H1 (cell line): ENCODE results near the gene SND1. TPM values are rescaled to one million over a fixed set of nuclear protein-coding genes. Genes with fewer than 3 reads are reported as not detected.

Experiments
- CTCF ChIA-PET: fragments of 300-600 bp; sonication (Branson Sonifier 250); formaldehyde crosslinking; loops from one replicate; lab custom pipeline; 2021; ENCODE audit not compliant: partially characterized antibody; lab: Charles Lee
- POLR2A ChIA-PET: fragments of 300-600 bp; sonication (Branson Sonifier 250); formaldehyde crosslinking; loops from one replicate; lab custom pipeline; 2021; ENCODE audit warnings: inconsistent platforms; ENCODE audit not compliant: partially characterized antibody; lab: Charles Lee
- DNase-seq, 2 experiments: peaks; one replicate each; pipeline versions ENCODE4 v3.0.0 to v3.0.0-alpha.2; 2010 to 2022; ENCODE audit warnings: low spot score in 2 of 2, low read depth in 1 of 2, mixed read lengths in 1 of 2
- FAIRE-seq: peaks from 2 replicates; lab custom pipeline; 2011; peaks lifted over from hg19 to GRCh38; lab: Jason Lieb, UNC
- H2AFZ ChIP-seq: 2 replicates; pipeline ENCODE4 v1.8.1; 2012; ENCODE audit warnings: low read length, inconsistent platforms
- H2AK5ac ChIP-seq: 2 replicates; pipeline ENCODE4 v1.6.1; 2013; ENCODE audit warnings: low read depth, low read length
- H2BK120ac ChIP-seq: replicated peaks from 2 replicates; pipeline ENCODE3; 2013; ENCODE audit warnings: low read depth, low read length, inconsistent platforms
- H2BK12ac ChIP-seq: 2 replicates; pipeline ENCODE4 v1.6.1; 2013; ENCODE audit warnings: low read depth, low read length
- H2BK15ac ChIP-seq: 2 replicates; pipeline ENCODE4 v1.6.1; 2013; ENCODE audit warnings: low read length
- H2BK20ac ChIP-seq: 2 replicates; pipeline ENCODE4 v1.6.1; 2013; ENCODE audit warnings: low read length
- H2BK5ac ChIP-seq: 2 replicates; pipeline ENCODE4 v1.6.1; 2013; ENCODE audit warnings: low read depth, low read length
- H3K14ac ChIP-seq: 2 replicates; pipeline ENCODE4 v1.6.1; 2013; ENCODE audit warnings: inconsistent platforms; ENCODE audit not compliant: insufficient read length
- H3K18ac ChIP-seq: 2 replicates; pipeline ENCODE4 v1.6.1; 2013; ENCODE audit warnings: low read length; ENCODE audit errors: extremely low read depth
- H3K23ac ChIP-seq: 2 replicates; pipeline ENCODE4 v1.6.1; 2013; ENCODE audit warnings: inconsistent platforms; ENCODE audit not compliant: insufficient read length
- H3K23me2 ChIP-seq: 2 replicates; pipeline ENCODE4 v1.6.1; 2013; ENCODE audit warnings: low read depth, low read length
- H3K27ac ChIP-seq: 2 replicates; pipeline ENCODE4 v1.6.1; 2011; ENCODE audit warnings: low read depth, low read length, inconsistent platforms
- H3K27me3 ChIP-seq, 4 experiments: replicated peaks in 1 of 4; 1 replicate in 1 of 4; 2 replicates in 3 of 4; pipeline versions ENCODE4 v1.6.1 to v1.8.1; 2011 to 2013; ENCODE audit warnings: low read length in 3 of 4, mild to moderate bottlenecking in 3 of 4, inconsistent platforms in 2 of 4, mixed read lengths in 2 of 4, moderate library complexity in 1 of 4; ENCODE audit not compliant: control insufficient read depth in 3 of 4, insufficient read depth in 3 of 4; ENCODE audit errors: extremely low read depth in 1 of 4
- H3K36me3 ChIP-seq, 4 experiments: 2 replicates each; pipeline versions ENCODE4 v1.6.1 to v1.8.1; 2011 to 2013; ENCODE audit warnings: mild to moderate bottlenecking in 4 of 4, low read length in 3 of 4, moderate library complexity in 2 of 4, control low read depth in 1 of 4, inconsistent platforms in 1 of 4; ENCODE audit not compliant: insufficient read depth in 4 of 4, control insufficient read depth in 2 of 4
- H3K4ac ChIP-seq: replicated peaks from 2 replicates; pipeline ENCODE3; 2013; ENCODE audit warnings: low read length, low read depth, mixed read lengths, inconsistent platforms; ENCODE audit not compliant: insufficient read length
- H3K4me1 ChIP-seq, 4 experiments: replicated peaks in 1 of 4; 1 replicate in 1 of 4; 2 replicates in 3 of 4; pipeline versions ENCODE4 v1.6.1 to v1.8.1; 2011 to 2013; ENCODE audit warnings: low read length in 3 of 4, inconsistent platforms in 2 of 4, mixed read lengths in 1 of 4; ENCODE audit not compliant: insufficient read depth in 4 of 4, control insufficient read depth in 3 of 4
- H3K4me2 ChIP-seq, 2 experiments: 2 replicates each; pipeline versions ENCODE4 v1.6.1 to v1.8.1; 2011 to 2013; ENCODE audit warnings: low read depth in 2 of 2, low read length in 2 of 2, control low read depth in 1 of 2, inconsistent platforms in 1 of 2, mild to moderate bottlenecking in 1 of 2; ENCODE audit not compliant: insufficient read depth in 1 of 2
- H3K4me3 ChIP-seq, 4 experiments: fragments of 200-600, 300-600 bp in 1 of 4; sonication (generic), shearing (Covaris generic), sonication (Bioruptor Twin) in 1 of 4; 2 replicates each; pipeline versions ENCODE4 v1.5.1 to v1.8.1; 2011 to 2016; ENCODE audit warnings: low read length in 4 of 4, low read depth in 3 of 4, control low read depth in 2 of 4, inconsistent platforms in 2 of 4, mild to moderate bottlenecking in 2 of 4, mixed read lengths in 1 of 4, moderate library complexity in 1 of 4; ENCODE audit not compliant: insufficient read depth in 2 of 4; ENCODE audit errors: extremely low read depth in 1 of 4
- H3K56ac ChIP-seq: replicated peaks from 2 replicates; pipeline ENCODE3; 2013; ENCODE audit warnings: low read depth, mild to moderate bottlenecking, mixed read lengths, low read length, inconsistent platforms; ENCODE audit not compliant: insufficient read length
- H3K79me1 ChIP-seq: 2 replicates; pipeline ENCODE4 v1.6.1; 2013; ENCODE audit warnings: low read depth, low read length, control low read depth
- H3K79me2 ChIP-seq, 2 experiments: 2 replicates each; pipeline versions ENCODE4 v1.6.1 to v1.8.1; 2012 to 2013; ENCODE audit warnings: low read length in 2 of 2, mild to moderate bottlenecking in 2 of 2, inconsistent platforms in 1 of 2; ENCODE audit not compliant: insufficient read depth in 2 of 2, control insufficient read depth in 1 of 2
- H3K9ac ChIP-seq, 4 experiments: replicated peaks in 1 of 4; 1 replicate in 1 of 4; 2 replicates in 3 of 4; pipeline versions ENCODE4 v1.6.1 to v1.8.1; 2011 to 2013; ENCODE audit warnings: low read depth in 3 of 4, low read length in 3 of 4, control low read depth in 2 of 4, mild to moderate bottlenecking in 2 of 4, moderate library complexity in 2 of 4, inconsistent platforms in 1 of 4; ENCODE audit errors: extremely low read depth in 1 of 4
- H3K9me3 ChIP-seq, 2 experiments: 2 replicates each; pipeline versions ENCODE4 v1.6.1 to v1.8.1; 2012 to 2013; ENCODE audit warnings: mild to moderate bottlenecking in 2 of 2, moderate library complexity in 2 of 2, control low read depth in 1 of 2, inconsistent platforms in 1 of 2, low read depth in 1 of 2, low read length in 1 of 2, mixed read lengths in 1 of 2; ENCODE audit not compliant: insufficient read depth in 2 of 2
- H4K20me1 ChIP-seq, 2 experiments: replicated peaks in 1 of 2; 2 replicates each; pipeline versions ENCODE3 to v1.8.1; 2011 to 2013; ENCODE audit warnings: inconsistent platforms in 2 of 2, low read length in 2 of 2, mild to moderate bottlenecking in 1 of 2; ENCODE audit not compliant: insufficient read depth in 2 of 2, control insufficient read depth in 1 of 2
- H4K5ac ChIP-seq: 2 replicates; pipeline ENCODE4 v1.6.1; 2013; ENCODE audit warnings: low read length, low read depth, mixed read lengths, inconsistent platforms; ENCODE audit not compliant: insufficient read length
- H4K8ac ChIP-seq: 2 replicates; pipeline ENCODE4 v1.8.0; 2013; ENCODE audit warnings: mild to moderate bottlenecking, moderate library complexity, low read length, inconsistent platforms; ENCODE audit not compliant: insufficient read depth; ENCODE audit errors: extremely low read depth
- H4K91ac ChIP-seq: replicated peaks from 2 replicates; pipeline ENCODE3; 2013; ENCODE audit warnings: low read length, mixed read lengths, inconsistent platforms; ENCODE audit not compliant: insufficient read length
- BACH1 ChIP-seq: IDR thresholded peaks from 2 replicates; pipeline ENCODE4 v1.6.1; 2012; ENCODE audit warnings: low read length, improper control_type of control experiment
- GABPA ChIP-seq: IDR thresholded peaks from 2 replicates; pipeline ENCODE4 v1.6.1; 2011; ENCODE audit warnings: mild to moderate bottlenecking, low read length, moderate library complexity, borderline replicate concordance; ENCODE audit not compliant: insufficient read depth
- JUND ChIP-seq: IDR thresholded peaks from 2 replicates; pipeline ENCODE4 v1.6.1; 2011; ENCODE audit warnings: mild to moderate bottlenecking, improper control_type of control experiment, low read length
- SP4 ChIP-seq: IDR thresholded peaks from 2 replicates; pipeline ENCODE4 v1.6.1; 2012; ENCODE audit warnings: low read length, inconsistent platforms
- WGBS, 2 experiments: shearing (Covaris generic) in 1 of 2; methylation state at CpG; one replicate each; pipeline versions ENCODE4 v1.1.6 to v1.1.7; 2013 to 2015; ENCODE audit warnings: low lambda C conversion rate in 2 of 2, mixed read lengths in 2 of 2, inconsistent platforms in 1 of 2, low coverage in 1 of 2, missing lambda C conversion rate in 1 of 2; ENCODE audit not compliant: insufficient replicate concordance in 2 of 2, insufficient coverage in 1 of 2, insufficient read length in 1 of 2; ENCODE audit errors: extremely low coverage in 1 of 2, missing lambda C conversion rate in 1 of 2; 5-methylcytosine and 5-hydroxymethylcytosine counted together
- polyA plus RNA-seq, 7 experiments: library from polyadenylated mRNA; depleted of rRNA in 3 of 7; stranded (reverse) in 5 of 7; unstranded in 2 of 7; fragments of >200 nt in 5 of 7; fragments of 200-250 nt in 2 of 7; gene quantifications; 1 replicate in 5 of 7; 2 replicates in 1 of 7; 4 replicates in 1 of 7; pipeline versions ENCODE4 v1.2.1 to v1.2.3, GENCODE V29; 2011 to 2013; ENCODE audit warnings: missing spikeins in 2 of 7, mixed read lengths in 2 of 7
- total RNA-seq: library from RNA; stranded (reverse); fragmentation: NEBNext Ultra II Directional; extraction: Animal tissue kit (Norgen Biotek cat#: 25700); gene quantifications from 2 replicates; pipeline ENCODE4 v1.2.1, GENCODE V29; 2021

The SND1 gene
- total and polyA plus RNA-seq, 2 of the 8 experiments (the other 6 are each of a cell fraction or from before 2014, with no cell fraction given) = 122 to 290 TPM

DNA sequence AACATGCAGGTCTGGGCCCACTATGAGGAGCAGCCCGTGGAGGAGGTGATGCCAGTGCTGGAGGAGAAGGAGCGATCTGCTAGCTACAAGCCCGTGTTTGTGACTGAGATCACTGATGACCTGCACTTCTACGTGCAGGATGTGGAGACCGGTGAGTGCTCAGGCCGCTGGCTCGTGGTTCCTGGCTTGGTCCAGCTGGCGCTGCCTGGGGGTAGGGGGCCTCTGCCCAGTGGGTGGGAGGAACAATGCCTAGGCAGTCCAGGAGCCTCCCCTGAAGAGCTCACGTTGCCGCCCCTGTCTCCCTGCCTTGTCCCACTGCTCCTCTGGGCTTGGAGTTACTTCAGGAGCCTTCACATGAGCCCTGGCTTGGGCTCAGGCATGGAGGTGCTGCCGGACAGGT lies 429.4 kb downstream of the SND1 start:
- Histone ChIP-seq H4K20me1 (peaks cover 6 to 12% of the 10 kb centered on the region in 2 experiments), H3K4me1 (no peaks in the 10 kb centered on the region; a peak in 1 of 7 replicates), H3K9me3 (no peaks in the 10 kb centered on the region), H3K4me3 (no peak overlapping the region), H3K79me2 (no peaks in the 10 kb centered on the region), H3K14ac (no peak overlapping the region), H4K91ac (no peak overlapping the region), H3K9ac (no peak overlapping the region), H3K4ac (no peak overlapping the region), H3K23ac (no peak overlapping the region), H2BK5ac (no peak overlapping the region), H3K27ac (no peak overlapping the region), H4K5ac (no peak overlapping the region), H3K18ac (no peak overlapping the region), H3K23me2 (no peaks in the 10 kb centered on the region), H3K79me1 (peaks cover 2% of the 10 kb centered on the region; the same call in 1 of the 2 replicates), H3K4me2 (no peak overlapping the region), H3K36me3 (peaks cover 5 to 16% (median 14%) of the 10 kb centered on the region in 4 experiments; a peak in 5 of 8 replicates), H3K27me3 (no peaks in the 10 kb centered on the region), H3K56ac (no peak overlapping the region), H2BK20ac (no peak overlapping the region), H2AFZ (no peak overlapping the region), H4K8ac (no peak overlapping the region), H2AK5ac (no peak overlapping the region), H2BK120ac (no peak overlapping the region), H2BK12ac (no peak overlapping the region), H2BK15ac (no peak overlapping the region)
- POLR2A ChIA-PET = no interaction called here
- no peak for FAIRE-seq
- TF ChIP-seq SP4 = no peak
- TF ChIP-seq GABPA = no peak
- TF ChIP-seq BACH1 = no peak
- no peak for TF ChIP-seq JUND
- DNase-seq = no peak
- WGBS, 2 experiments = 95% methylated on average over 11 of the region's 11 CpGs; no CpG with 5 or more reads in 1 of the 2 experiments
- CTCF ChIA-PET = interaction anchor here (1.0 to 16.6 kb wide), 5 partner anchors 7 to 128 kb away, joined by 3 to 135 read pairs (median 3); no protein-coding TSS in a partner anchor
